Right renal pelvis (tissue), 4 donors: ENCODE data around the gene PLA2G15. TPM values are rescaled to one million over a fixed set of nuclear protein-coding genes. Genes with fewer than 3 reads are reported as not detected.

Experiments used
- DNase-seq, 4 donors: peaks; one replicate each; pipeline ENCODE4 v3.0.0-alpha.2; 2013; ENCODE audit warnings: low read depth in 4 of 4, low spot score in 3 of 4, missing footprints in 1 of 4
- polyA plus RNA-seq, 4 donors: library from polyadenylated mRNA; unstranded; fragments of 120-200 nt; gene quantifications; one replicate each; pipeline ENCODE4 v1.2.1, GENCODE V29; 2013; ENCODE audit not compliant: insufficient read length in 4 of 4

The PLA2G15 gene
- polyA plus RNA-seq, 4 donors: 20.8 to 24.1 (median 23.0) TPM

- no peak for DNase-seq
Measured at GRCh38 chr16:68251832-68252231, 6.7 kb downstream of the PLA2G15 start.

- no peak for DNase-seq
Measured at GRCh38 chr16:68252383-68252782, 7.2 kb downstream of the PLA2G15 start.

DNA sequence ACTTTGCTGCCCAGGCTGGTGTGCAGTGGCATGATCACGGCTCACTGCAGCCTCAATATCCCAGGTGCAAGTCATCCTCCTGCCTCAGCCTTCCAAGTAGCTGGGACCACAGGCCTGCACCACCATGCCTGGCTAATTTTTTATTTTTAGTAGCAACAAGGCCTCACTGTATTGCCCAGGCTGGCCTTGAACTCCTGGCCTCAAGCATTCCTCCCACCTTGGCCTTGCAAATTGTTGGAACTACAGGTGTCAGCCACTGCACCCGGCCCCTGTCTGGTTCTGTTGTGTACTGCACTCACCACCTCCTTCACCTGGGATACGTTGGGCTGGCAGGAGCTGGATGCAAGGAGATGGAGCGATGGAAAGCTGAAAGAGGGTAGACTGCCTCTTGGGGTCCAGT, 8.5 kb downstream of the PLA2G15 start:
- no peak for DNase-seq

- DNase-seq: no peak
Measured at GRCh38 chr16:68255712-68256111, 10.5 kb downstream of the PLA2G15 start.

- no peak for DNase-seq
Measured at GRCh38 chr16:68257251-68257905, 12.2 kb downstream of the PLA2G15 start.

GRCh38 chr16:68257906-68258800, 13.0 kb downstream of the PLA2G15 start:
- peak in 3 of 4 donors; percentile 44 to 83 (median 83) for DNase-seq

GRCh38 chr16:68259007-68259825, 14.0 kb downstream of the PLA2G15 start:
- no peak for DNase-seq

- DNase-seq: no peak
Measured at GRCh38 chr16:68263559-68264127, 18.5 kb downstream of the PLA2G15 start.

DNA sequence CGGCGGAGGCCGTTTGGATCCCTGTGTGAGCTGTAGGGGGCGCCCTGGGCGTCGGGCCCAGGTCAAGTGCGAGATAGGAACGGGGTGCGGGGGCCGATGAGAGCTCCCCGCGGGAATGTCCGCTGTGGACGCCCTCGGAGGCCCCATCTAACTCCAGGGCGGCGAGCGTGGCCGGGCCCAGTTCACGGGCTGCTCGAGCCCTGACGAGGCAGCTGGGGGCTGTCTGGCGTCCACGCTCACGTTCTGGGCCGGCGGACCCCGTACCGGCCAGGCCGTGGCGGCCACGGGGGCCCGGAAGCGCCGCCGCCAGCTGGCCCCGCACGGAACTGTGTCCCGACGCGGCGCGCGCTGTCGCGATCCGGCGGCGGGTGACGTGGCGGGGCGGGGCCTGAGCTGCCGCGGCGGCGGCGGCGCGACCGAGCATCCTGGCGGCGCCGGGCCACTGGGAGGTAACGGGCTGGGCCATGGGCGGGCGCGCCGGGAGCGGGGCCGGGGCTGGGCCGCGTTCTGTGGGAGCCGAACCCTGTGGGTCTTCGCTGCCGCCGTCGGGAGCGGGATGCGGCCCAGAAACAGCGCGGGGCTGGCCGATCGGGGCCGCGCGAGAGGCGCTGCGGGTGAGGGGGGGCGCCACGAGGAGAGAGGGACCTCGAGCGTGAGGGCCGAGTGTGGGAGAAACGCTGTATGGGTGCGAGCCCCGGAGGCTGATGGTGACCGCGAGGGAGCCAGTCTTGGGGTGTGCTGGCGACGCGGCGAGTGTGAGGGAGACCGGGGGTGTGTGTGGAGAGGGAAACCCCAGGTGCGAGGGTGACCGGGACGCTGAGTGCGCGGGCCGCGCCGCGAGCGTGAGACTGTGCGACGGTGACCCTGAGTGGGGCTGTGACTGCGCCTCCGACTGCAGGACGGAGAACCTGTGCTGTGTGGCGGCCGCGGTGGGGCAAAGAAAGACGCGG, 19.2 kb downstream of the PLA2G15 start, which contains the start of gene SLC7A6:
TSS of gene SLC7A6 (plus strand) at position 399 of the 950 bp plus-strand sequence. CDS start 10,201 bp downstream, outside the sequence.
- no peak for DNase-seq

GRCh38 chr16:68265078-68265920, 20.1 kb downstream of the PLA2G15 start:
- DNase-seq: no peak

GRCh38 chr16:68267612-68268405, 22.6 kb downstream of the PLA2G15 start:
- DNase-seq: no peak

GRCh38 chr16:68269793-68270192, 24.6 kb downstream of the PLA2G15 start:
- DNase-seq: no peak

DNA sequence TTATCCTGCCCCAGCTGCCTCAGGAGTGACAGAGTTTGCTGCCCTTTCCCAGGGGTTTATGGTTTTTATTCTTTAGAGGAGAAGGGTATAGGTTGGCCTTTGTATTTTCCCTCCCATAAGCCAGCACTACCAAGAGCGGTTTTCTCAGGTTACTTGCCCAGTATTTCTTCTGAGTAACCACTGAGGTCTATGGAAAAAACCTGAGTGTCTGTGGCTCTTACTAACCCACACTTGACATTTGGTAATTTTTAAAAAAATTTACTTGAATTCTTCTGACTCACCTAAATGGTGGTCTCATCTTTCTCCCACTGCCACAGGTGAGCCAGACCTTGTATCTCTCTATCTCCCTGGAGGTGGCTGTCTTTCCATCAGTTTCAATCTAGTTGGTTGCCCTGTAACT, 25.2 kb downstream of the PLA2G15 start:
- DNase-seq: no peak

DNA sequence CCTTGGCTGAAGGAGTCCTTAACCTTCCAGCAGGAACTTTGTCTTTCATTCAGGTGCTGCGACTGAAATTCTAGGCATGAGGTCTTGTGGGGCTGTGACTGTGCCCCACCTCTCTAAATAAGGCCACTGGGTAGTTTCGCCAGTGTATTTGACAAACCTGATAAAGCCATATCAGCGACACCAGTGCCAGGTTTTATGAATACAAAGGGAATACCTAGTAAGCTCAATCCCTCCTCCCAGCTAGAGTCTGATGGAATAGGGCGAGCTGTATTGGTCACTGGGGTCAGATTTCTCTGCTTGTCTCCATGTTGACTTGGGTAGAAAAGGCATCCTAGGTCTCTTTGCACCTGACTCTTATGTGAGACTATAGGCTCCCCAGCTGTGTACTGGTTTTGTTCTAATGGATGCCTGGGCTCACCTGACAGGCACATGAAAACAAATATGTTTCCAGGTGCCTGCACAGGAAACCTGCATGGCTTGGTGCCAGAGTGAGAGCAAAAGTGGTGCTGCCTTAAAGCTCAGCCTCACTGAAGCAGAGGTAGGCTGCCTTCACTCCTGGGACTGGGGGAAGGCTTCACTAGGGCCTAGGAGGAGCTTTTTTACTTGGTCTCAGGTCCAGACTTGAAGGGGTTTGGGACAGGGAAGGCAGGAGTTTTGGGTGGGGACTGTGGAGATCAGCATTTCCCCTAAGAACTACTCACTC, 27.5 kb downstream of the PLA2G15 start:
- DNase-seq: no peak

DNA sequence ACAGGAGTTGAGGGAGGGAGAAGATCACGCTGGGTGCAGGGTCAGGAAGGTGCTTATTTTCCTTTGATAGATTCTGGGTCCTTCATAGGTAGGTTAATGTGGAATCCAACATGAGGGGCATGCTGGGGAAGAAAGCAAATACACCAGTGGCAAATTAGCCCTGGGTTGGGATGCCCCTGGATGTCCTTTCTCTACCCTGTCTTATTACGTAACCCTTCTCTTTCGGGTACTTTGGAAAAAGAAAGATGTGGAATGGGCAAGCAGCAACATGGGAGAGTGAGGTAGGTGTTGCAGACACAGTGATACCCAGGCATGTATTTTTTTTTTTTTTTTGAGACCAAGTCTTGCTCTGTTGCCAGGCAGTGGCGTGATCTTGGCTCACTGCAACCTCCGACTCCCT, 28.3 kb downstream of the PLA2G15 start:
- no peak for DNase-seq

- DNase-seq: no peak
Measured at GRCh38 chr16:68273896-68274295, 28.7 kb downstream of the PLA2G15 start.

- DNase-seq: no peak
Measured at GRCh38 chr16:68274441-68274840, 29.3 kb downstream of the PLA2G15 start.
